ENCODE results near the gene ANK2. TPM values are rescaled to one million over a fixed set of nuclear protein-coding genes. Genes with fewer than 3 reads are reported as not detected.
"Not testable (repeated sequence)": the region's sequence is repeated elsewhere in the genome, so short reads cannot be mapped to it uniquely, and the experiment has no call there.

ANK2 gene
- total and polyA plus RNA-seq, 7 experiments from 2014 or later, result 1.1 to 2.0 TPM; not detected in 5

GRCh38 chr4:113232194-113232593 is 182.7 kb downstream of the ANK2 start:
- CTCF ChIA-PET, result no interaction called here
- H3K27ac ChIP-seq (ENCODE audit: low read depth, low read length), result no peak overlapping the region
- DNase-seq (no peak), ATAC-seq (no peak)
- Mint-ChIP-seq H3K36me3 (no peaks in the 10 kb centered on the region), H3K4me3 (no peak overlapping the region), H3K9me3 (no peaks in the 10 kb centered on the region), H3K27ac (no peak overlapping the region), H3K4me1 (no peaks in the 10 kb centered on the region), H3K27me3 (peaks cover 0 to 5% (median 0%) of the 10 kb centered on the region in 5 donors)
- H3K27me3 ChIP-seq (ENCODE audit: control insufficient read depth in 2 of 2, insufficient read depth in 2 of 2, low read length in 2 of 2), result no peaks in the 10 kb centered on the region
- H3K9me3 ChIP-seq (ENCODE audit: control insufficient read depth in 2 of 3, low read length in 3 of 3), result no peaks in the 10 kb centered on the region
- H3K4me3 ChIP-seq (ENCODE audit: low read length), result no peak overlapping the region
- POLR2A ChIA-PET, result no interaction called here
- H3K4me1 ChIP-seq (ENCODE audit: control insufficient read depth in 2 of 2, insufficient read depth in 2 of 2, low read length in 2 of 2), result no peaks in the 10 kb centered on the region
- no peaks in the 10 kb centered on the region for H3K36me3 ChIP-seq (ENCODE audit: control insufficient read depth in 2 of 3, insufficient read depth in 3 of 3, low read length in 3 of 3)
- intact Hi-C loops (cut with micrococcal nuclease), result no loop called here

- Mint-ChIP-seq H3K27me3 (peaks cover 0 to 5% (median 0%) of the 10 kb centered on the region in 5 donors), H3K36me3 (no peaks in the 10 kb centered on the region), H3K27ac (no peak overlapping the region), H3K4me3 (no peak overlapping the region), H3K9me3 (no peaks in the 10 kb centered on the region), H3K4me1 (no peaks in the 10 kb centered on the region)
- H3K36me3 ChIP-seq (ENCODE audit: control insufficient read depth in 2 of 3, insufficient read depth in 3 of 3, low read length in 3 of 3), result no peaks in the 10 kb centered on the region
- ChIA-PET CTCF (no interaction called here), POLR2A (no interaction called here)
- H3K27me3 ChIP-seq (ENCODE audit: control insufficient read depth in 2 of 2, insufficient read depth in 2 of 2, low read length in 2 of 2), result no peaks in the 10 kb centered on the region
- H3K27ac ChIP-seq (ENCODE audit: low read depth, low read length), result no peak overlapping the region
- ATAC-seq (no peak), DNase-seq (no peak)
- intact Hi-C loops (cut with micrococcal nuclease), result no loop called here
- H3K4me3 ChIP-seq (ENCODE audit: low read length), result no peak overlapping the region
- H3K9me3 ChIP-seq (ENCODE audit: control insufficient read depth in 2 of 3, low read length in 3 of 3), result no peaks in the 10 kb centered on the region
- H3K4me1 ChIP-seq (ENCODE audit: control insufficient read depth in 2 of 2, insufficient read depth in 2 of 2, low read length in 2 of 2), result no peaks in the 10 kb centered on the region
Measured at GRCh38 chr4:113236916-113237315, 187.5 kb downstream of the ANK2 start.

GRCh38 chr4:113243312-113243711 is 193.9 kb downstream of the ANK2 start:
- no peak overlapping the region for H3K4me3 Mint-ChIP-seq

GRCh38 chr4:113244747-113245146 is 195.3 kb downstream of the ANK2 start:
- ATAC-seq; H3K27ac ChIP-seq (ENCODE audit: low read depth, low read length); POLR2A ChIA-PET; H3K27me3 ChIP-seq (ENCODE audit: control insufficient read depth in 2 of 2, insufficient read depth in 2 of 2, low read length in 2 of 2); DNase-seq; H3K9me3 ChIP-seq (ENCODE audit: control insufficient read depth in 2 of 3, low read length in 3 of 3); H3K4me3 Mint-ChIP-seq; H3K36me3 ChIP-seq (ENCODE audit: control insufficient read depth in 2 of 3, insufficient read depth in 3 of 3, low read length in 3 of 3); H3K4me3 ChIP-seq (ENCODE audit: low read length); H3K4me1 Mint-ChIP-seq; H3K9me3 Mint-ChIP-seq; H3K36me3 Mint-ChIP-seq; H3K27me3 Mint-ChIP-seq; intact Hi-C loops (cut with micrococcal nuclease); H3K4me1 ChIP-seq (ENCODE audit: control insufficient read depth in 2 of 2, insufficient read depth in 2 of 2, low read length in 2 of 2); CTCF ChIA-PET; H3K27ac Mint-ChIP-seq: not testable (repeated sequence)

More at GRCh38 chr4:113243312-113243711, 193.9 kb downstream of the ANK2 start:
- Histone ChIP-seq H3K9me3 (ENCODE audit: control insufficient read depth in 2 of 3, low read length in 3 of 3) (no peaks in the 10 kb centered on the region), H3K27me3 (ENCODE audit: control insufficient read depth in 2 of 2, insufficient read depth in 2 of 2, low read length in 2 of 2) (no peaks in the 10 kb centered on the region), H3K27ac (ENCODE audit: low read depth, low read length) (no peak overlapping the region), H3K36me3 (ENCODE audit: control insufficient read depth in 2 of 3, insufficient read depth in 3 of 3, low read length in 3 of 3) (no peaks in the 10 kb centered on the region), H3K4me1 (ENCODE audit: control insufficient read depth in 2 of 2, insufficient read depth in 2 of 2, low read length in 2 of 2) (no peaks in the 10 kb centered on the region), H3K4me3 (ENCODE audit: low read length) (no peak overlapping the region)
- peaks cover 0 to 4% (median 0%) of the 10 kb centered on the region in 5 donors for H3K27me3 Mint-ChIP-seq
- ATAC-seq (no peak), DNase-seq (no peak)
- no peaks in the 10 kb centered on the region for H3K9me3 Mint-ChIP-seq
- no peaks in the 10 kb centered on the region for H3K4me1 Mint-ChIP-seq
- no peak overlapping the region for H3K27ac Mint-ChIP-seq
- intact Hi-C loops (cut with micrococcal nuclease), result no loop called here
- ChIA-PET POLR2A (no interaction called here), CTCF (no interaction called here)
- H3K36me3 Mint-ChIP-seq, result no peaks in the 10 kb centered on the region

GRCh38 chr4:113248320-113248719 is 198.9 kb downstream of the ANK2 start:
- Histone ChIP-seq H3K27ac (ENCODE audit: low read depth, low read length) (no peak overlapping the region), H3K9me3 (ENCODE audit: control insufficient read depth in 2 of 3, low read length in 3 of 3) (no peaks in the 10 kb centered on the region), H3K36me3 (ENCODE audit: control insufficient read depth in 2 of 3, insufficient read depth in 3 of 3, low read length in 3 of 3) (no peaks in the 10 kb centered on the region), H3K27me3 (ENCODE audit: control insufficient read depth in 2 of 2, insufficient read depth in 2 of 2, low read length in 2 of 2) (no peaks in the 10 kb centered on the region), H3K4me3 (ENCODE audit: low read length) (no peak overlapping the region), H3K4me1 (ENCODE audit: control insufficient read depth in 2 of 2, insufficient read depth in 2 of 2, low read length in 2 of 2) (no peaks in the 10 kb centered on the region)
- ChIA-PET CTCF (no interaction called here), POLR2A (no interaction called here)
- H3K36me3 Mint-ChIP-seq, result no peaks in the 10 kb centered on the region
- no peak overlapping the region for H3K4me3 Mint-ChIP-seq
- intact Hi-C loops (cut with micrococcal nuclease), result no loop called here
- ATAC-seq (no peak), DNase-seq (no peak)
- no peaks in the 10 kb centered on the region for H3K4me1 Mint-ChIP-seq
- no peaks in the 10 kb centered on the region for H3K9me3 Mint-ChIP-seq
- no peak overlapping the region for H3K27ac Mint-ChIP-seq
- H3K27me3 Mint-ChIP-seq, result peaks cover 0 to 4% (median 0%) of the 10 kb centered on the region in 5 donors

- Mint-ChIP-seq H3K4me3 (no peak overlapping the region), H3K27ac (no peak overlapping the region), H3K27me3 (peaks cover 0 to 9% (median 0%) of the 10 kb centered on the region in 5 donors), H3K36me3 (no peaks in the 10 kb centered on the region), H3K4me1 (no peaks in the 10 kb centered on the region), H3K9me3 (no peaks in the 10 kb centered on the region)
- POLR2A ChIA-PET, result no interaction called here
- Histone ChIP-seq H3K9me3 (ENCODE audit: control insufficient read depth in 2 of 3, low read length in 3 of 3) (no peaks in the 10 kb centered on the region), H3K36me3 (ENCODE audit: control insufficient read depth in 2 of 3, insufficient read depth in 3 of 3, low read length in 3 of 3) (no peaks in the 10 kb centered on the region), H3K4me3 (ENCODE audit: low read length) (no peak overlapping the region), H3K4me1 (ENCODE audit: control insufficient read depth in 2 of 2, insufficient read depth in 2 of 2, low read length in 2 of 2) (no peaks in the 10 kb centered on the region), H3K27me3 (ENCODE audit: control insufficient read depth in 2 of 2, insufficient read depth in 2 of 2, low read length in 2 of 2) (no peaks in the 10 kb centered on the region), H3K27ac (ENCODE audit: low read depth, low read length) (no peak overlapping the region)
- DNase-seq (no peak), ATAC-seq (no peak)
- CTCF ChIA-PET, result no interaction called here
- intact Hi-C loops (cut with micrococcal nuclease), result no loop called here
Measured at GRCh38 chr4:113255628-113256027, 206.2 kb downstream of the ANK2 start.

GRCh38 chr4:113256946-113257345 is 207.5 kb downstream of the ANK2 start:
- H3K4me1 Mint-ChIP-seq, result no peaks in the 10 kb centered on the region

More at GRCh38 chr4:113256946-113257345, 207.5 kb downstream of the ANK2 start:
- no peaks in the 10 kb centered on the region for H3K27me3 ChIP-seq (ENCODE audit: control insufficient read depth in 2 of 2, insufficient read depth in 2 of 2, low read length in 2 of 2)
- DNase-seq (no peak), ATAC-seq (no peak)
- Mint-ChIP-seq H3K27me3 (peaks cover 0 to 11% (median 6%) of the 10 kb centered on the region in 5 donors), H3K27ac (no peak overlapping the region), H3K9me3 (no peaks in the 10 kb centered on the region), H3K4me3 (no peak overlapping the region), H3K36me3 (no peaks in the 10 kb centered on the region)
- H3K27ac ChIP-seq (ENCODE audit: low read depth, low read length), result no peak overlapping the region
- no peaks in the 10 kb centered on the region for H3K4me1 ChIP-seq (ENCODE audit: control insufficient read depth in 2 of 2, insufficient read depth in 2 of 2, low read length in 2 of 2)
- CTCF ChIA-PET, result no interaction called here
- intact Hi-C loops (cut with micrococcal nuclease), result no loop called here
- H3K4me3 ChIP-seq (ENCODE audit: low read length), result no peak overlapping the region
- H3K9me3 ChIP-seq (ENCODE audit: control insufficient read depth in 2 of 3, low read length in 3 of 3), result no peaks in the 10 kb centered on the region
- no peaks in the 10 kb centered on the region for H3K36me3 ChIP-seq (ENCODE audit: control insufficient read depth in 2 of 3, insufficient read depth in 3 of 3, low read length in 3 of 3)
- POLR2A ChIA-PET, result no interaction called here

Data from naive thymus-derived CD4-positive, alpha-beta T cell (primary cell).